Breast epithelium (tissue), 4 donors: Measurements from ENCODE around the gene ADGRL3. TPM values are rescaled to one million over a fixed set of nuclear protein-coding genes. Genes with fewer than 3 reads are reported as not detected.
"Not testable (repeated sequence)": the region's sequence is repeated elsewhere in the genome, so short reads cannot be mapped to it uniquely, and the experiment has no call there.

Experiments
- DNase-seq, 2 donors: peaks; one replicate each; pipeline ENCODE4 v3.0.0-alpha.2; 2019; ENCODE audit warnings: low spot score in 2 of 2
- H3K27ac ChIP-seq, 2 donors: fragments of 200-600 bp; sonication (generic) in 1 of 2; one replicate each; pipeline ENCODE4 v1.5.1; 2016 to 2019; ENCODE audit warnings: mild to moderate bottlenecking in 1 of 2
- H3K27me3 ChIP-seq, 2 donors: fragments of 200-600 bp; sonication (generic) in 1 of 2; one replicate each; pipeline versions ENCODE4 v1.5.1 to v1.6.0; 2017 to 2019; ENCODE audit warnings: control low read depth in 1 of 2, mild to moderate bottlenecking in 1 of 2
- H3K36me3 ChIP-seq: fragments of 200-600 bp; one replicate; pipeline ENCODE4 v1.5.1; 2019
- H3K4me1 ChIP-seq, 2 donors: fragments of 200-600 bp; sonication (generic); one replicate each; pipeline ENCODE4 v1.5.1; 2016 to 2019; ENCODE audit warnings: control low read depth in 1 of 2
- H3K4me3 ChIP-seq, 3 donors: fragments of 200-600 bp; sonication (generic); 1 replicate in 2 of 3; 2 replicates in 1 of 3; pipeline ENCODE4 v1.5.1; 2016 to 2019; ENCODE audit warnings: mild to moderate bottlenecking in 3 of 3, moderate library complexity in 2 of 3
- H3K9me3 ChIP-seq, 2 donors: fragments of 200-600 bp; sonication (generic) in 1 of 2; one replicate each; pipeline ENCODE4 v1.5.1; 2016 to 2019; ENCODE audit warnings: control low read depth in 1 of 2
- CTCF ChIP-seq, 3 donors: fragments of 450-650 bp; IDR thresholded peaks; one replicate each; pipeline ENCODE4 v1.5.1; 2016 to 2017; ENCODE audit warnings: antibody characterized with exemption in 3 of 3, mild to moderate bottlenecking in 3 of 3, moderate library complexity in 3 of 3
- POLR2A ChIP-seq: fragments of 450-650 bp; IDR thresholded peaks from one replicate; pipeline ENCODE4 v1.6.1; 2016; ENCODE audit warnings: antibody characterized with exemption, mild to moderate bottlenecking, moderate library complexity
- POLR2AphosphoS5 ChIP-seq, 3 donors: sonication (generic); formaldehyde crosslinking; IDR thresholded peaks; one replicate each; pipeline ENCODE4 v1.6.1; 2017; ENCODE audit warnings: antibody characterized with exemption in 3 of 3
- intact Hi-C: fragments of 100-400 bp; cut with DNase I; formaldehyde crosslinking; loops from one replicate; pipeline ENCODE4 v1.15.1; 2023; ENCODE audit warnings: low total_unique reads
- total RNA-seq, 3 donors: library from RNA; depleted of rRNA; stranded (reverse); fragments of >200 nt; gene quantifications; one replicate each; pipeline ENCODE4 v1.1.0, GENCODE V29; 2016

The ADGRL3 gene
- total RNA-seq, 3 donors from 2014 or later = 4.2 to 8.2 (median 6.6) TPM

- intact Hi-C loops = no loop called here
- H3K9me3 ChIP-seq = no peaks in the 10 kb centered on the region
- TF ChIP-seq CTCF (IDR thresholded peaks at IDR 0.05) = no peak
- TF ChIP-seq POLR2AphosphoS5 (IDR thresholded peaks at IDR 0.05) = no peak
- TF ChIP-seq POLR2A = no peak
- no peak overlapping the region for H3K4me3 ChIP-seq
- H3K36me3 ChIP-seq = no peaks in the 10 kb centered on the region
- no peaks in the 10 kb centered on the region for H3K27me3 ChIP-seq
- no peaks in the 10 kb centered on the region for H3K4me1 ChIP-seq
- no peak overlapping the region for H3K27ac ChIP-seq
- DNase-seq = no peak
Observed at GRCh38 chr4:61959087-61959486, 759.0 kb downstream of the ADGRL3 start.

DNA sequence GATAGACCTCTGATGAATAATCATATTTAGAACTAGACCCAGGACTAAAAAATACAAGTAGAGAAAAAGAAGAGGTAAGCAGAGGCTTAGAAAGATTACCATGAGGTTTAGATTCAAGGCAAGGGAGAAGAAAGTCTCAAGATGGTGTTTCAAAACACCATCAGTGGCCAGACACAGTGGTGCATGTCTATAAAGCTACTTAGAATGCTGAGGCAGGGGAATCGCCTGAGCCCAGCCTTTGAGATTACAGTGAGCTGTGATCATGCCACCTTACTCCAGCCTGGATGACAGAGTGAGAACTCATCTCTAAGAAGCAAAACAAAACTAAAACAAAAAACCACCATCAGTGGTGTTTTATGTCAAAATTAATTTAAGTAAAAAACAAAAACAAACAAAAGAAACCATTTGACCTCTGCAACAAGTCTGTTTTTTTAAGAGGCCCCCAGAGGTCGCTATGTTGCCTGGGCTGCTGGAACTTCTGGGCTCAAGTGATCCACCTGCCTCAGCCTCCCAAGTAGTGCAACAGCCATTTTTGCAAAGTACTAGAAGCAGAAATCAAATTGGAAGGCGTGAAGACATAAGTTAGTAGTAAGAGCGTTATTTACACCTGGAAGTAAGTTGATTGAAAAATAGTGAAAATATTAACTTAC, 784.3 kb downstream of the ADGRL3 start:
- no peak overlapping the region for H3K4me3 ChIP-seq
- TF ChIP-seq CTCF (IDR thresholded peaks at IDR 0.05) (no peak), POLR2A (no peak), POLR2AphosphoS5 (IDR thresholded peaks at IDR 0.05) (no peak)
- no peaks in the 10 kb centered on the region for H3K4me1 ChIP-seq
- intact Hi-C loops = no loop called here
- DNase-seq = no peak
- no peaks in the 10 kb centered on the region for H3K36me3 ChIP-seq
- no peak overlapping the region for H3K27ac ChIP-seq
- H3K27me3 ChIP-seq = no peaks in the 10 kb centered on the region
- no peaks in the 10 kb centered on the region for H3K9me3 ChIP-seq

DNA sequence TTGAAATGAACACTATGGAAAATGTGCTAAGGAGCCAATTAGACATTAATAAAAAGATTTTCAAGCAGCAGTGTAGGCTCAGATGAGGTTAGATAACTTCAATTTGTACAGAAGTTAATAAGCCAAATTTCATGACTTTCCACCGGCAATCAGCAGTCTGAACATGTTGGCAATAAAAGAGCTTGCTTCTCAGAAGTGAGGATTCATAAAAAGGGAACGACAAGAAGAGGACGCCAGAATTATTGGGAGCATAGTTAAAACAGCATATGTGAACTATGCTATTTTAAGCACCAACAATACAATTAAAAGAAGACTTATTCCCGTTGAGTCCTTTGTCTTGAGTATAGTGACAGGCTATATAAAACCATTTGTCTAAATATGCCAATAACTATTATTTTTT, 785.3 kb downstream of the ADGRL3 start:
- no peaks in the 10 kb centered on the region for H3K36me3 ChIP-seq
- H3K9me3 ChIP-seq = no peaks in the 10 kb centered on the region
- intact Hi-C loops = no loop called here
- no peak for TF ChIP-seq CTCF (IDR thresholded peaks at IDR 0.05)
- TF ChIP-seq POLR2A = no peak
- no peak for TF ChIP-seq POLR2AphosphoS5 (IDR thresholded peaks at IDR 0.05)
- no peak for DNase-seq
- no peak overlapping the region for H3K4me3 ChIP-seq
- no peaks in the 10 kb centered on the region for H3K27me3 ChIP-seq
- H3K27ac ChIP-seq = no peak overlapping the region
- no peaks in the 10 kb centered on the region for H3K4me1 ChIP-seq

GRCh38 chr4:61986929-61987328, 786.8 kb downstream of the ADGRL3 start:
- H3K9me3 ChIP-seq, DNase-seq, H3K36me3 ChIP-seq, intact Hi-C loops, H3K27ac ChIP-seq, H3K4me3 ChIP-seq, H3K4me1 ChIP-seq, H3K27me3 ChIP-seq: not testable (repeated sequence)

DNA sequence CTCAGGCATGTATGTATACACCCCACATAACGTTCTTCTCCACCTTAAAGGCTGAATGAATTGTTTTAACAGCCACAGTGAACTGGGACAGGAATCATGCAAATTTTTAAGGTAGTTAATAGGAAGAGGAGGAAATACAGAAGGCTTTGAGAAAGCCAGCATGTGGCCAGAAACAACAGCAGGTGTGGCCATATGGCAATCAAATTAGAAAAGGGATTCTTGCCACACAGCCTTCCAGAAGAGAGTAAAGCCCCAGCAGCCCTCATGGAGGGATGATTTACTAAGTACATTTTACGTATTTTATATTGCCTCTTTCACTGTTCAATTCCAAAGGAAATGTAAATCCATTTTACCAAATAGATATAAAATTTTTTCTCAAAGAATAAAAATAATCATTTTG, 792.2 kb downstream of the ADGRL3 start:
- intact Hi-C loops = no loop called here
- H3K4me1 ChIP-seq = no peaks in the 10 kb centered on the region
- DNase-seq = no peak
- H3K27ac ChIP-seq = no peak overlapping the region
- no peaks in the 10 kb centered on the region for H3K9me3 ChIP-seq
- no peak for TF ChIP-seq CTCF (IDR thresholded peaks at IDR 0.05)
- no peak overlapping the region for H3K4me3 ChIP-seq
- H3K27me3 ChIP-seq = no peaks in the 10 kb centered on the region
- H3K36me3 ChIP-seq = no peaks in the 10 kb centered on the region

GRCh38 chr4:61994036-61994435, 793.9 kb downstream of the ADGRL3 start:
- no peak for DNase-seq
- Histone ChIP-seq H3K4me1 (no peaks in the 10 kb centered on the region), H3K4me3 (no peak overlapping the region), H3K9me3 (no peaks in the 10 kb centered on the region), H3K36me3 (no peaks in the 10 kb centered on the region), H3K27ac (no peak overlapping the region), H3K27me3 (no peaks in the 10 kb centered on the region)
- intact Hi-C loops = no loop called here
- no peak for TF ChIP-seq POLR2AphosphoS5 (IDR thresholded peaks at IDR 0.05)
- TF ChIP-seq POLR2A = no peak
- no peak for TF ChIP-seq CTCF (IDR thresholded peaks at IDR 0.05)
